Stimulated activated CD4-positive, alpha-beta T cell treated with anti-CD3 and anti-CD28 coated beads, TNF-alpha, amount 100 ng/mL, for 4 hours (primary cell): ENCODE measurements around the gene TNFRSF6B.
"Not testable (repeated sequence)": the region's sequence is repeated elsewhere in the genome, so short reads cannot be mapped to it uniquely, and the experiment has no call there.

Source experiments
- DNase-seq, 3 experiments: peaks; one replicate each; pipeline ENCODE4 v3.0.0-alpha.2; 2020; ENCODE audit warnings: low read depth in 3 of 3

Gene TNFRSF6B

GRCh38 chr20:63708301-63709148, 12.1 kb downstream of the TNFRSF6B start:
- no peak for DNase-seq

- DNase-seq, result no peak
Observed at GRCh38 chr20:63709149-63709527, 12.7 kb downstream of the TNFRSF6B start.

GRCh38 chr20:63711085-63711645, 14.7 kb downstream of the TNFRSF6B start:
- DNase-seq, result no peak

GRCh38 chr20:63712191-63712590, 15.7 kb downstream of the TNFRSF6B start:
- DNase-seq, result no peak

GRCh38 chr20:63714858-63715257, 18.4 kb downstream of the TNFRSF6B start:
- no peak for DNase-seq

- no peak for DNase-seq
Observed at GRCh38 chr20:63718996-63719395, 22.5 kb downstream of the TNFRSF6B start.

- not testable (repeated sequence) for DNase-seq
Observed at GRCh38 chr20:63722967-63723622, 26.6 kb downstream of the TNFRSF6B start.

GRCh38 chr20:63730189-63730733, 33.8 kb downstream of the TNFRSF6B start:
- not testable (repeated sequence) for DNase-seq

GRCh38 chr20:63731410-63731809, 35.0 kb downstream of the TNFRSF6B start:
- DNase-seq, result no peak

GRCh38 chr20:63732118-63733095, 36.0 kb downstream of the TNFRSF6B start:
- no peak for DNase-seq

- no peak for DNase-seq
Observed at GRCh38 chr20:63733117-63733516, 36.7 kb downstream of the TNFRSF6B start.

- DNase-seq, result no peak
Observed at GRCh38 chr20:63733579-63734081, 37.2 kb downstream of the TNFRSF6B start.

GRCh38 chr20:63734111-63734945, 37.9 kb downstream of the TNFRSF6B start:
- DNase-seq, result no peak

- no peak for DNase-seq
Observed at GRCh38 chr20:63734946-63735858, 38.8 kb downstream of the TNFRSF6B start.

GRCh38 chr20:63735859-63736718, 39.6 kb downstream of the TNFRSF6B start, which contains the start of gene LIME1:
LIME1 (plus strand) TSS chr20:63736664; CDS start chr20:63737550, 886 bp downstream.
- DNase-seq, result peak in 2 of 3 experiments; percentile 51 to 61

GRCh38 chr20:63736893-63737694, 40.6 kb downstream of the TNFRSF6B start:
- no peak for DNase-seq

- no peak for DNase-seq
Observed at GRCh38 chr20:63737695-63737944, 41.2 kb downstream of the TNFRSF6B start.
